Astrocyte of the cerebellum (primary cell): ENCODE data around the gene NOX3.
A peak's percentile ranks its signal among the peaks of the same experiment; 100 is the strongest.

Source experiments
- DNase-seq: peaks from one replicate; pipeline ENCODE4 v3.0.0-alpha.2; 2011; ENCODE audit warnings: low read depth
- H3K4me3 ChIP-seq: 2 replicates; pipeline ENCODE4 v1.5.1; 2011; ENCODE audit warnings: mild to moderate bottlenecking, low read depth, low read length, moderate library complexity
- CTCF ChIP-seq: IDR thresholded peaks from 2 replicates; pipeline ENCODE4 v1.5.1; 2012; ENCODE audit warnings: low read length, low read depth, moderate library complexity, mild to moderate bottlenecking; ENCODE audit errors: missing control alignments
- in situ Hi-C: cut with HindIII; loops from 2 replicates; pipeline ENCODE4 v1.10.0; 2017; ENCODE audit warnings: low sequenced_read_pairs

Gene NOX3

DNA sequence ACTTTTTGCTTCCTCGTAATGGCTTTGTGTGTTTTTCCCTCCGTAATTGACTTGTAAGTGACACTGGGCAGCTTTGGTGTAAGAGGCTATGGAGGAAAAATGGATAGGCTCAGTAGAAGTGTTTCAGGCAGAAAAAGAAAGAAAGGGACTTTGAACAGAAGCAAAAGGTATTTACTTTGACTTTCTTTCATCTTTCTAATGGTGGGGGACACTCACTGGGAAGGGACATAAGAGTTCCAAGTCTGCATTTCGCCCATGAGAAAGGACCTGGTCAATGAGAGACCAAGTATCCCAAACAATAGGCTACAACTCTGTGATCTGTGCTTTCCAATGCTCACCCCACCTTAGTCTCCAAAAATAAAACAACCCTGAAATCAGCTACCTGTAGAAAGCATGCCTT is 41.6 kb downstream of the NOX3 start:
- DNase-seq, result no peak
- in situ Hi-C loops, result no loop called here
- no peak overlapping the region for H3K4me3 ChIP-seq
- no peak for TF ChIP-seq CTCF

DNA sequence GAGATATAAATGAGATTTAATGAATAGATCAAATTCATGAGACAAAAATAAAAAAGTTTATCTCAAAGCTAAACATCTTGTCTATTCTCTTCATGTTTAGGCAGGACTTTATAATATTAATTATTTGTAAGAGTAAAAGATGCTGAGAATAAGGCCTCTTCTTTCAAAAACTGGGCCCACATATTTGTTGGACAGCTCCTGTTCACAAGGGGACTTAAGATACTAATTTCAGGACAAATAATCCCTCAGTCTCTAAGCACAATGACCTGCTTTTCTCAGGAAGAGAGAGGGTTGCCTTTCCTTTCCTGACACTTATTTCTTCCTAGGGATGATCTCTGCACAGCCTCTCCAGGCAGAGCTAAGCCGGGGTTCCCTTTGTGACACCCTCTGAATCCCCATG is 43.3 kb downstream of the NOX3 start:
- in situ Hi-C loops, result no loop called here
- DNase-seq, result peak; percentile 12
- no peak for TF ChIP-seq CTCF
- no peak overlapping the region for H3K4me3 ChIP-seq

DNA sequence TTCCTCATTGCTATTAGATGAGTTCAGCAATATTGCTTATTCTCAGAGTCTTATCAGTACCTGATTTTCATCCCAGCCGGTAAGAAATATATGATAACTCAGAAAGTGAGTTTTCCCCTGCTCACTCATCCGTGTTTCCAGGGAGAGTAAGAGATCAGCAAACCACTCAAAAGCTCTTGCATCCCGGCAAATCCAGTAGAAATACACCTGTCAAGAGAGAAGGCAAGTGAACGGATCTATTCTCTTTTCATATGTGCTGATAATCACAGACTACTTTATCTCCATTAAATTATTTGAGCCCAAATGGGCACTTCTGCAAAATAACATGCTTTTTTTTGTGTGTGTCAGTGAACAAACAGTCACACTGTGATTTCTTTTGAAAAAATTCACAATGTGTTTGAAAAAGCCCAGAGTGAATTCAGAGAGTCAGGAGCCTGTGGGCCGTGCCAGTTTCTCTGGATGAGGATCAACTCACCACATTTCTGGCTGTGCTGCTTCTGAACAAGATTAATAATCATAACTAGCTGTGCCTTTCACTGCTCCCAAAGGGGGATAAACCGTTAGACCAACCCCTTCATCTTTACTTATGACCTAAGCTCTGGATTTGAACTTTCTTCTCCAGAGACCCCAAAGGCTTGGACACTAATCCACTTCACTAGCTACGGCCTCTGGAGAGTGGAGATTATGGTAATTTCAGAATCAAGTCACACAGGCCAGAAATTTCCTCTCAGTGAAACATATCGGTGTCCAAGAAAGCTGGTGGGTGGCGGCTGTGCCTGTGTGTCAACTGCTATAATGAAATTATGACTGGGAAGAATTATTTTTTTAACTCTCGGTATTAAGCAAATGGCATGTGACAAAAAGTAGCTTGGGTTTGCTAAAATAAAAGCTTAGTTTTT is 44.2 kb downstream of the NOX3 start:
- no peak overlapping the region for H3K4me3 ChIP-seq
- in situ Hi-C loops, result no loop called here
- DNase-seq, result no peak
- TF ChIP-seq CTCF, result no peak

DNA sequence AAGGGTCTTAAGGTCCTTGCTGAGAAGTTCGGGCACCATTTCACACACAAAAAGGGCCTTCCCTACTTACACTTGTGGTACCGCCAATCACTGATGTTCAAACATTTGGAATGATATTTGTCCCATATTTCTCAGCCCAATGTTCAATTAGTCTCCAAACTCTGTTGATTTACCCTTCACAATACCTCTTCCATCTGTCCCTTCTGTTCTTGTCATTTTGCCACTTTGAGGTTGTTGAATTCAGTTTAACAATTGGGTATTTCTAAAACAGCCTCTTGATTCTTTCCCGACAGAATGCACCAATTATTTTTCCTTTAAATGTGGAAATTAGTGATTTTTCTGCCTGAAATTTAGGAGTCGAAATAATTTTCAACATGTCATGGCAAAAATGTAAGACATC is 46.2 kb downstream of the NOX3 start:
- in situ Hi-C loops, result no loop called here
- H3K4me3 ChIP-seq, result no peak overlapping the region
- DNase-seq, result no peak
- no peak for TF ChIP-seq CTCF

DNA sequence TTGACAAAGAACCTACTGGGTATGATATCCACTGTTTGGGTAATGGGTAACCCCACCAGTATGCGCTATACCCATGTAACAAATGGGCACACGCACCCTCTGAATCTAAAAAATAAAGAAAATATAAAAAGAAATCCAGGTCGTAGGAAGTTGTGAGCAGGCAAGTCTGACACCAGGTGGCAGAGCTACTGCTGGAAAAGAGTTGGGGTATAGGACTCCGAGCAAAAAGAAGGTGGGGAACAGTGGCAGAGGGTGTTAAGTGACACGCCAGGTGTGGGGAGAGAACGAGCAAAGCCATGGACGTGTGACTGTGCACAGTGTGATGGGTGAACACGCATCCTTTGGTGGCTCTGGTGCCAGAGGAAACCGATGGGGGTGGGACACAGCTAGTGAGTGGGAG is 46.7 kb downstream of the NOX3 start:
- in situ Hi-C loops, result no loop called here
- TF ChIP-seq CTCF, result no peak

GRCh38 chr6:155408231-155408630 is 47.4 kb downstream of the NOX3 start:
- in situ Hi-C loops, result no loop called here
- H3K4me3 ChIP-seq, result no peak overlapping the region
- no peak for DNase-seq
- TF ChIP-seq CTCF, result no peak

More for the DNA sequence above, 46.7 kb downstream of the NOX3 start:
- H3K4me3 ChIP-seq, result no peak overlapping the region
- DNase-seq, result no peak

- in situ Hi-C loops, result no loop called here
- DNase-seq, result no peak
- H3K4me3 ChIP-seq, result no peak overlapping the region
- no peak for TF ChIP-seq CTCF
Measured at GRCh38 chr6:155406801-155407200, 48.8 kb downstream of the NOX3 start.
